ENCODE measurements around the gene RPS27. TPM values are rescaled to one million over a fixed set of nuclear protein-coding genes. Genes with fewer than 3 reads are reported as not detected.

RPS27 gene
- total and polyA plus RNA-seq, 2 of the 13 experiments (the other 11 are each of a cell fraction or from before 2014, with no cell fraction given) = 3,737 to 9,964 TPM

DNA sequence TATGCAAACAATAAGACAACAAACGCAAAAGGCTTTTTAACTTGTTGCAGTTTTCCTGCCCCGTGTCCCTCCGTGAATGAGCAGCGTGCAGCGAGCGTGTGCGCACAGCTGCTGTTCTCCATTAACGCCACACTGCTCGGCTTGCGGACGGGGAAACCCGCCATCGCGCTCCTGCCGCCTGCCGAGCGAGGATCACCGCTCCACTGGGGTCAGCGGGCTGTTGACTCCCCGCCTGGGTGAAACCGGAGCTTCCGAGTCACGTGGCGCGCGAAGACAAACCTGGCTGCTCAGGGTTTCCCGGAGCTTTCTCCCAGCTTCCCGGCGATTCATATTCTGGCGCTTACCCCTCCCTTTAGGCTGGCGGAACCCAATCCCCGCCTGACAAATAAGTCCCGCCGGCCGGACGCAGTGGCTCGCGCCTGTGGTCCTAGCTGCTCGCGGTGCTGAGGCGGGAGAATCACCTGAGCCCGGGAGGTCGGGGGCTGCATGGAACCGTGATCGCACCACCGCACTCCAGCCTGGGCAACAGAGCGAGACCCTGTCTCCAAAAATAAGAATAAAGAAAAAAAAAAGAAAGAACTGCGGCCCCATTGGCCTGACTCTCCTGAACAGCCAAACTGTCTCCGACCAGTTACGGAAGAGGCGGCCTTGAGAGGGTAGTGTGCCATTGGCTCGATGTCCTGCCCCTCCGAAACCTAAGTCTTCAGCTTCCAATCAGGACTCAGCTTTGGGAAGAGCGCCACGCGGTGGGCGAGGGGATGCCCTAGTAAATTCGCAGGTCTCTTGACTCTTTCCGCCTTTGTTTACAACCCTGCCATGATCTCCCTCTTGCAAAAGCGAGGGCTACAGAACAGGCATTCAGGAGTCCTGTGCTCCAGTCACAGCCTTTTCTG is 23.2 kb upstream of the RPS27 start, which contains the start of gene CREB3L4 (continued):
- TF ChIP-seq, protein P1, sequence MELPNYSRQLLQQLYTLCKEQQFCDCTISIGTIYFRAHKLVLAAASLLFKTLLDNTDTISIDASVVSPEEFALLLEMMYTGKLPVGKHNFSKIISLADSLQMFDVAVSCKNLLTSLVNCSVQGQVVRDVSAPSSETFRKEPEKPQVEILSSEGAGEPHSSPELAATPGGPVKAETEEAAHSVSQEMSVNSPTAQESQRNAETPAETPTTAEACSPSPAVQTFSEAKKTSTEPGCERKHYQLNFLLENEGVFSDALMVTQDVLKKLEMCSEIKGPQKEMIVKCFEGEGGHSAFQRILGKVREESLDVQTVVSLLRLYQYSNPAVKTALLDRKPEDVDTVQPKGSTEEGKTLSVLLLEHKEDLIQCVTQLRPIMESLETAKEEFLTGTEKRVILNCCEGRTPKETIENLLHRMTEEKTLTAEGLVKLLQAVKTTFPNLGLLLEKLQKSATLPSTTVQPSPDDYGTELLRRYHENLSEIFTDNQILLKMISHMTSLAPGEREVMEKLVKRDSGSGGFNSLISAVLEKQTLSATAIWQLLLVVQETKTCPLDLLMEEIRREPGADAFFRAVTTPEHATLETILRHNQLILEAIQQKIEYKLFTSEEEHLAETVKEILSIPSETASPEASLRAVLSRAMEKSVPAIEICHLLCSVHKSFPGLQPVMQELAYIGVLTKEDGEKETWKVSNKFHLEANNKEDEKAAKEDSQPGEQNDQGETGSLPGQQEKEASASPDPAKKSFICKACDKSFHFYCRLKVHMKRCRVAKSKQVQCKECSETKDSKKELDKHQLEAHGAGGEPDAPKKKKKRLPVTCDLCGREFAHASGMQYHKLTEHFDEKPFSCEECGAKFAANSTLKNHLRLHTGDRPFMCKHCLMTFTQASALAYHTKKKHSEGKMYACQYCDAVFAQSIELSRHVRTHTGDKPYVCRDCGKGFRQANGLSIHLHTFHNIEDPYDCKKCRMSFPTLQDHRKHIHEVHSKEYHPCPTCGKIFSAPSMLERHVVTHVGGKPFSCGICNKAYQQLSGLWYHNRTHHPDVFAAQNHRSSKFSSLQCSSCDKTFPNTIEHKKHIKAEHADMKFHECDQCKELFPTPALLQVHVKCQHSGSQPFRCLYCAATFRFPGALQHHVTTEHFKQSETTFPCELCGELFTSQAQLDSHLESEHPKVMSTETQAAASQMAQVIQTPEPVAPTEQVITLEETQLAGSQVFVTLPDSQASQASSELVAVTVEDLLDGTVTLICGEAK (IDR thresholded peaks at IDR 0.05) = no peak
- TF ChIP-seq, protein P1 (CRISPR knock-in tag; IDR thresholded peaks at IDR 0.05) = peak; percentile 83
- TF ChIP-seq SKIL (CRISPR knock-in tag; IDR thresholded peaks at IDR 0.05; ENCODE audit: borderline replicate concordance) (no peak; the same call in 1 of the 2 replicates), NR3C1 (CRISPR knock-in tag; IDR thresholded peaks at IDR 0.05) (no peak), MIER3 (CRISPR knock-in tag; IDR thresholded peaks at IDR 0.05; ENCODE audit: borderline replicate concordance) (no peak; the same call in 1 of the 2 replicates), SNRNP70 (IDR thresholded peaks at IDR 0.05; ENCODE audit: low read depth, low read length) (no peak), KLF9 (CRISPR knock-in tag; IDR thresholded peaks at IDR 0.05; ENCODE audit: low read depth) (no peak), RAD21 (CRISPR knock-in tag; IDR thresholded peaks at IDR 0.05) (peak; percentile 63; the same call in 1 of the 2 replicates), ZNF24 (IDR thresholded peaks at IDR 0.05) (no peak), IRF9 (CRISPR knock-in tag; IDR thresholded peaks at IDR 0.05; ENCODE audit: borderline replicate concordance) (peak; percentile 83; the same call in 1 of the 2 replicates), SRSF1 (optimal IDR thresholded peaks at IDR 0.05; ENCODE audit: low read depth, low read length) (no peak), AGO2 (optimal IDR thresholded peaks at IDR 0.05; ENCODE audit: low read depth, low read length) (peak; percentile 42)
- TF ChIP-seq, protein P2, sequence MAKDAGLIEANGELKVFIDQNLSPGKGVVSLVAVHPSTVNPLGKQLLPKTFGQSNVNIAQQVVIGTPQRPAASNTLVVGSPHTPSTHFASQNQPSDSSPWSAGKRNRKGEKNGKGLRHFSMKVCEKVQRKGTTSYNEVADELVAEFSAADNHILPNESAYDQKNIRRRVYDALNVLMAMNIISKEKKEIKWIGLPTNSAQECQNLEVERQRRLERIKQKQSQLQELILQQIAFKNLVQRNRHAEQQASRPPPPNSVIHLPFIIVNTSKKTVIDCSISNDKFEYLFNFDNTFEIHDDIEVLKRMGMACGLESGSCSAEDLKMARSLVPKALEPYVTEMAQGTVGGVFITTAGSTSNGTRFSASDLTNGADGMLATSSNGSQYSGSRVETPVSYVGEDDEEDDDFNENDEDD (CRISPR knock-in tag; IDR thresholded peaks at IDR 0.05; ENCODE audit: borderline replicate concordance) = peak; percentile 94
